Tracheal epithelial cell (primary cell): ENCODE results near the gene TNIK. TPM values are rescaled to one million over a fixed set of nuclear protein-coding genes. Genes with fewer than 3 reads are reported as not detected.

Experiments used
- total RNA-seq: library from RNA; depleted of rRNA; stranded (reverse); fragments of >200 nt; gene quantifications from 2 replicates; pipeline ENCODE4 v1.2.1, GENCODE V29; 2014

The TNIK gene
- total RNA-seq = 0.85 and 2.4 TPM in 2 replicates

DNA sequence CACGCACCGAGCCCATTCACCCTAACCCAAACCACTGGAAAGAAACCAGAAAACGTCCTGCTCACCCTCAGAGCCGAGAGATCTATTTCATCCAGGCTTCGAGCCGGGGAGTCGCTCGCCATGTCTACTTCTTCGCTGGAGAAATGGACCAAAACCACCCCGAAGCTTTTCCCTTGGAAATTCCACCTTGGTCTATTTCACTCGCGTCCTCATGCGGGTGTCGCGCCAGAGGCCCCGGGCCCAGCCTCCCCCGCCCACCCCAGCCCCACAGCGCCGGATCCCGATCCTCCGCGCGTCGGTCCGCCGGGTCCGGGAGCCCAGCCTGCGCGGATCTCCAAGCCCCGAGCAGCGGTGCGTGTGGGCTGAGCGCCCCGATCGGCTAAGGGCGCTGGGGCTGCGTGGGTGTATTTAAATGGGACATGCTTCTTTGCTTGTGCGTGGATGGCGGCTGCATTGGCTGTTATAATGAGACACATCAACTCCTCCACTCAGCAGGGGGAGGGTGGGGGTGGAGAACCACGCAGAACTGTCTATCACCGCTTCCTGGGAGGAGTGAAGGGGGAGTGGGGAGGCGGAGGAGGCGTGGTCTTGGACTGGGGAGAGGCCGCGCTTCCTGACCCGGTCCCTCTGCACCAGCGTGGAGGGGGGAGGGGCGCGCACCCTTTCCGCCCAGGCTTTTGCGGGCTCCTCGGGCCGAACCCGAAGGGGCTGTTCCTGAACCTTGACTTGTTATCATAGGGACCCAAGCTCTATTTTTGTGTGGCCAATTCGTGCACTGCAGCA, at the start of gene TNIK:
Gene TNIK, minus strand, starts transcription at position 464 of the 783 bp plus-strand sequence. Its CDS starts 342 bp downstream, at position 122.

DNA sequence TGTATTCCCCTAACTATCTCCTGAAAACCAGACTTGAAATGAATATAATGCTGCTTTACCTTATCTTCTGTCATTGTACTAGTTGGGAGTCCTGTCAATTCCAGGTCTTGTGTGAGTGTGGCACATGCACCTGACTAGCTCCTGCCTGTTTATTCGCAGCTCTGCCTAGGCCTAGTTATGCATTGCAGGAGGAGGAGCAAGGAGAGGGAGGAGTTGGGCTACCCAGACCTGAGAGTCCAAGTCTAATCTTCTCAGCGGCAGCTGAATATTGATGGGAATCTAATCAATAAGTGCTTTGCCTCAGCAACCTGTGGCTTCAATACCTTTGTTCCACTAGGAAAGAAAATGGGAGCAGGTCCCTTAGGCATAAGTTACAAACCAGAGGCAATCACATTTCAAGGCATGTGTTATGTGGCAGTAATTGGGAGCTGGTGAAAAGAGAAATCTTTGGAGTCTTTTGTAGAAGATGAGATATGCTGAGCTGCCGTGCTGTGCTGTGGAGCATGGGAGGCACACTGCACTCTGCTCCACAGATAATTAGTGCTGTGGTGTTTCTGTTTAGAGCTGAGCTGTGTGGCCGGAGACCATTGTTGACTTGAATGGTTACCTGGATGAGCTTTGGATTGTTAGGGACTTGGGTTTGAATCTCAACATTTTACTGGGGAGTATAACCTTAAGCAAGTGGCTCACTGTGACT, 433.5 kb downstream of the TNIK start, which contains the start of gene SLC2A2:
Gene SLC2A2, minus strand, starts transcription at position 124 of the 697 bp plus-strand sequence. Its CDS starts 50 bp downstream, at position 74.

